ENCODE results near the gene TADA3. TPM values are rescaled to one million over a fixed set of nuclear protein-coding genes. Genes with fewer than 3 reads are reported as not detected.

TADA3 gene
- polyA plus RNA-seq, 1 donor = 50.0 TPM

GRCh38 chr3:9828801-9829755, 36.8 kb upstream of the TADA3 start:
- no peak for DNase-seq
- Histone ChIP-seq H3K4me3 (ENCODE audit: low read length) (no peak overlapping the region), H3K36me3 (ENCODE audit: control insufficient read depth, insufficient read depth, low read length) (peaks cover 40% of the 10 kb centered on the region), H3K9me3 (ENCODE audit: control insufficient read depth, low read depth, low read length) (no peaks in the 10 kb centered on the region), H3K27me3 (ENCODE audit: control insufficient read depth, insufficient read depth, low read length) (no peaks in the 10 kb centered on the region), H3K27ac (ENCODE audit: low read length) (no peak overlapping the region), H3K4me1 (ENCODE audit: control insufficient read depth, insufficient read depth, low read length) (no peaks in the 10 kb centered on the region)
- no CpG with 5 or more reads among the region's 17 CpGs for WGBS (ENCODE audit: insufficient coverage, low lambda C conversion rate)

GRCh38 chr3:9826815-9827573, 34.7 kb upstream of the TADA3 start:
- Histone ChIP-seq H3K4me3 (ENCODE audit: low read length) (no peak overlapping the region), H3K27me3 (ENCODE audit: control insufficient read depth, insufficient read depth, low read length) (no peaks in the 10 kb centered on the region), H3K4me1 (ENCODE audit: control insufficient read depth, insufficient read depth, low read length) (no peaks in the 10 kb centered on the region), H3K36me3 (ENCODE audit: control insufficient read depth, insufficient read depth, low read length) (peaks cover 24% of the 10 kb centered on the region), H3K27ac (ENCODE audit: low read length) (no peak overlapping the region), H3K9me3 (ENCODE audit: control insufficient read depth, low read depth, low read length) (no peaks in the 10 kb centered on the region)
- no peak for DNase-seq
- WGBS (ENCODE audit: insufficient coverage, low lambda C conversion rate) = no CpG with 5 or more reads among the region's 20 CpGs

DNA sequence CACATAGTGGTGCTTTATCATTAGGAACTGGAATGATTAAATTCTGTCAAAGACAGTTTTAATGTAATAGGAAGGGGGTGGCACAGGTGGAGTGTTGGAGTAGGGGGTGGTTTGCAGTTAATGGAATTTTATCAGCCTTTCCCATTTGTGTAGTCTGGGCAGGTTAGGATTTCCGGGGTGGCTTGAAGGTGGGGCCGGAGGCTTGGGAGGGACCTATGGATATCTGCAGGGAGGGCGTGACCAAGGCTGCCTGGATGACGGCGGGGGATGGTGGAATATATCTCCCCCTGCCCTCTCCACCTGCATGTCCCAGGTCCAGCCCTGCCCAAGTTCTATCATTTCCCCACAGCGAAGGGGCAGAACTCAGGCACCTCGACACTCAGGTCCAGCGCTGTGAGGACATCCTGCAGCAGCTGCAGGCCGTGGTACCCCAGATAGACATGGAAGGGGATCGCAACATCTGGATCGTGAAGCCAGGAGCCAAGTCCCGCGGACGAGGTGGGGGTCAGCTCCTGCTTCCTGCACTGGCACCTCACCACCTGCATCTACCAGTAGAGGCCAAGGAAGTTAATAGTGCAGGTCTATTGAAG, 33.3 kb upstream of the TADA3 start:
- Histone ChIP-seq H3K36me3 (ENCODE audit: control insufficient read depth, insufficient read depth, low read length) (peaks cover 25% of the 10 kb centered on the region), H3K4me3 (ENCODE audit: low read length) (no peak overlapping the region), H3K4me1 (ENCODE audit: control insufficient read depth, insufficient read depth, low read length) (no peaks in the 10 kb centered on the region), H3K9me3 (ENCODE audit: control insufficient read depth, low read depth, low read length) (no peaks in the 10 kb centered on the region), H3K27ac (ENCODE audit: low read length) (no peak overlapping the region), H3K27me3 (ENCODE audit: control insufficient read depth, insufficient read depth, low read length) (no peaks in the 10 kb centered on the region)
- no CpG with 5 or more reads among the region's 14 CpGs for WGBS (ENCODE audit: insufficient coverage, low lambda C conversion rate)
- DNase-seq = peak in 1 of 2 donors; percentile 25

DNA sequence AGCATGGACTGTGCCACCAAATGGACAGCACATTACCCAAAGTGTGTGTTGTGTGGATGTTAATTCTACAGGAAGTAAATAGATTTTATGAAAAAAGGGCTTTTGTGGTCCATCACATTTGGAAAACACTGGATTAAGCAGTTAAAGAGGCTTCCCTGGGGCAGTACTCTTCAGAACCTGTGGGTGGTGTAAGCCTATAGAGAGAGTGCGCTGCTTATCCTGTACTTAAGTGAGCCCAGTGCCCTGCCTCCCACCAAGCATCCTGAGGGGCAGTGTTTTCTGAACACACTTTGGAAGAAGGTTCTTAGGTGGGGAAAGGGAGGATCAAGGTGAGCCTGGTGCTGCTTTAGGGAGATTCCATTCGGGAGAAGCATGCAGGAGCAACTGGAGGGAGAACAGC, 28.7 kb upstream of the TADA3 start:
- Histone ChIP-seq H3K27ac (ENCODE audit: low read length) (no peak overlapping the region), H3K36me3 (ENCODE audit: control insufficient read depth, insufficient read depth, low read length) (peaks cover 10% of the 10 kb centered on the region), H3K9me3 (ENCODE audit: control insufficient read depth, low read depth, low read length) (no peaks in the 10 kb centered on the region), H3K4me1 (ENCODE audit: control insufficient read depth, insufficient read depth, low read length) (no peaks in the 10 kb centered on the region), H3K4me3 (ENCODE audit: low read length) (no peak overlapping the region), H3K27me3 (ENCODE audit: control insufficient read depth, insufficient read depth, low read length) (no peaks in the 10 kb centered on the region)
- DNase-seq = no peak
- no CpG with 5 or more reads among the region's 2 CpGs for WGBS (ENCODE audit: insufficient coverage, low lambda C conversion rate)

GRCh38 chr3:9820543-9820942, 28.3 kb upstream of the TADA3 start:
- peaks cover 13% of the 10 kb centered on the region for H3K36me3 ChIP-seq (ENCODE audit: control insufficient read depth, insufficient read depth, low read length)
- no peak overlapping the region for H3K27ac ChIP-seq (ENCODE audit: low read length)
- no CpG with 5 or more reads among the region's 12 CpGs for WGBS (ENCODE audit: insufficient coverage, low lambda C conversion rate)
- H3K9me3 ChIP-seq (ENCODE audit: control insufficient read depth, low read depth, low read length) = no peaks in the 10 kb centered on the region
- H3K27me3 ChIP-seq (ENCODE audit: control insufficient read depth, insufficient read depth, low read length) = no peaks in the 10 kb centered on the region
- H3K4me1 ChIP-seq (ENCODE audit: control insufficient read depth, insufficient read depth, low read length) = no peaks in the 10 kb centered on the region
- no peak for DNase-seq
- H3K4me3 ChIP-seq (ENCODE audit: low read length) = no peak overlapping the region

- Histone ChIP-seq H3K4me1 (ENCODE audit: control insufficient read depth, insufficient read depth, low read length) (no peaks in the 10 kb centered on the region), H3K27me3 (ENCODE audit: control insufficient read depth, insufficient read depth, low read length) (no peaks in the 10 kb centered on the region), H3K27ac (ENCODE audit: low read length) (no peak overlapping the region), H3K4me3 (ENCODE audit: low read length) (no peak overlapping the region), H3K36me3 (ENCODE audit: control insufficient read depth, insufficient read depth, low read length) (peaks cover 13% of the 10 kb centered on the region), H3K9me3 (ENCODE audit: control insufficient read depth, low read depth, low read length) (no peaks in the 10 kb centered on the region)
- no peak for DNase-seq
- WGBS (ENCODE audit: insufficient coverage, low lambda C conversion rate) = 94% methylated on average over 3 of the region's 7 CpGs
These were observed 26.5 kb upstream of the TADA3 start for GRCh38 chr3:9818666-9819335.

- no peak for DNase-seq
- H3K27ac ChIP-seq (ENCODE audit: low read length) = no peak overlapping the region
- no peaks in the 10 kb centered on the region for H3K27me3 ChIP-seq (ENCODE audit: control insufficient read depth, insufficient read depth, low read length)
- no CpG with 5 or more reads among the region's 6 CpGs for WGBS (ENCODE audit: insufficient coverage, low lambda C conversion rate)
- peaks cover 17% of the 10 kb centered on the region for H3K36me3 ChIP-seq (ENCODE audit: control insufficient read depth, insufficient read depth, low read length)
- no peaks in the 10 kb centered on the region for H3K9me3 ChIP-seq (ENCODE audit: control insufficient read depth, low read depth, low read length)
- H3K4me3 ChIP-seq (ENCODE audit: low read length) = no peak overlapping the region
- H3K4me1 ChIP-seq (ENCODE audit: control insufficient read depth, insufficient read depth, low read length) = no peaks in the 10 kb centered on the region
These were observed 25.2 kb upstream of the TADA3 start for GRCh38 chr3:9817436-9817835.

DNA sequence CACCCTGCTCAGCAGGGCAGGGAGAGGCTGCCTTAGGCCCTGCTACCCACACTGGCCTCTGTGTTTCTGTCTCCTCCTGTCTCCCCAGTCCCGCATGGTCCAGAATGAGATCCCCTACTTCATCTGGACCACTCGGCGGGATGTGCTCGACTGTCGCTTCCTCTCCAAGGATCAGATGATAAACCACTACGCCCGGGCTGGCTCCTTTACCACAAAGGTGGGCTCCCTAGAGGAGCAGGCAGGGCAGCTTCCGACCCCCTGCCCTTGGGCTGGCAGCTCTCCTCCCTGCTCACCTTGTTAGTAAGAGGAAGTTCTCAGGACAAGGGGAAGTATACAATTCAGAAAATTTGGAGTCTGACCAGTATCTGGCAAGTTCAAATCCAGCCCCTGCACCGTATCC, 23.7 kb upstream of the TADA3 start:
- Histone ChIP-seq H3K27ac (ENCODE audit: low read length) (no peak overlapping the region), H3K27me3 (ENCODE audit: control insufficient read depth, insufficient read depth, low read length) (no peaks in the 10 kb centered on the region), H3K36me3 (ENCODE audit: control insufficient read depth, insufficient read depth, low read length) (peaks cover 13% of the 10 kb centered on the region), H3K4me1 (ENCODE audit: control insufficient read depth, insufficient read depth, low read length) (no peaks in the 10 kb centered on the region), H3K4me3 (ENCODE audit: low read length) (no peak overlapping the region), H3K9me3 (ENCODE audit: control insufficient read depth, low read depth, low read length) (no peaks in the 10 kb centered on the region)
- no CpG with 5 or more reads among the region's 9 CpGs for WGBS (ENCODE audit: insufficient coverage, low lambda C conversion rate)
- DNase-seq = no peak

GRCh38 chr3:9812870-9813483, 20.7 kb upstream of the TADA3 start:
- whole genome bisulfite sequencing (ENCODE audit: insufficient coverage, low lambda C conversion rate) = no CpG with 5 or more reads among the region's 9 CpGs

More at GRCh38 chr3:9812870-9813483, 20.7 kb upstream of the TADA3 start:
- Histone ChIP-seq H3K4me3 (ENCODE audit: low read length) (no peak overlapping the region), H3K27me3 (ENCODE audit: control insufficient read depth, insufficient read depth, low read length) (no peaks in the 10 kb centered on the region), H3K4me1 (ENCODE audit: control insufficient read depth, insufficient read depth, low read length) (peaks cover 15% of the 10 kb centered on the region), H3K9me3 (ENCODE audit: control insufficient read depth, low read depth, low read length) (no peaks in the 10 kb centered on the region), H3K27ac (ENCODE audit: low read length) (no peak overlapping the region), H3K36me3 (ENCODE audit: control insufficient read depth, insufficient read depth, low read length) (peaks cover 10% of the 10 kb centered on the region)
- no peak for DNase-seq
